Gastroesophageal sphincter (tissue), 4 donors: Measurements from ENCODE around the gene KCNN2. TPM values are rescaled to one million over a fixed set of nuclear protein-coding genes. Genes with fewer than 3 reads are reported as not detected.

Experiments
- ATAC-seq: fragments of 150-250 bp; one replicate; pipeline ENCODE4 v1.9.1; 2016; ENCODE audit warnings: mild to moderate bottlenecking, moderate library complexity
- H3K27ac ChIP-seq, 4 donors: fragments of 200-600 bp; sonication (generic) in 3 of 4; 1 replicate in 3 of 4; 2 replicates in 1 of 4; pipeline ENCODE4 v1.5.1; 2016 to 2019
- H3K27me3 ChIP-seq: fragments of 200-600 bp; sonication (generic); one replicate; pipeline ENCODE4 v1.5.1; 2019
- H3K36me3 ChIP-seq, 2 donors: fragments of 200-600 bp; sonication (generic); one replicate each; pipeline ENCODE4 v1.5.1; 2019; ENCODE audit warnings: control low read depth in 1 of 2
- H3K4me1 ChIP-seq, 3 donors: fragments of 200-600 bp; sonication (generic); 1 replicate in 2 of 3; 2 replicates in 1 of 3; pipeline ENCODE4 v1.5.1; 2016 to 2019; ENCODE audit warnings: control low read depth in 2 of 3
- H3K4me3 ChIP-seq, 2 donors: fragments of 200-600 bp; sonication (generic); one replicate each; pipeline ENCODE4 v1.5.1; 2019; ENCODE audit warnings: mild to moderate bottlenecking in 1 of 2, moderate library complexity in 1 of 2
- H3K9me3 ChIP-seq, 3 donors: fragments of 200-600 bp; sonication (generic); one replicate each; pipeline ENCODE4 v1.5.1; 2017 to 2019; ENCODE audit warnings: control low read depth in 2 of 3
- EP300 ChIP-seq: sonication (generic); formaldehyde crosslinking; IDR thresholded peaks from one replicate; pipeline ENCODE4 v1.6.1; 2017; ENCODE audit warnings: antibody characterized with exemption, mild to moderate bottlenecking
- POLR2A ChIP-seq, 2 donors: fragments of 450-650 bp; IDR thresholded peaks; one replicate each; pipeline ENCODE4 v1.6.1; 2017; ENCODE audit warnings: antibody characterized with exemption in 2 of 2, mild to moderate bottlenecking in 2 of 2, moderate library complexity in 1 of 2
- POLR2AphosphoS5 ChIP-seq: sonication (generic); formaldehyde crosslinking; IDR thresholded peaks from one replicate; pipeline ENCODE4 v1.6.1; 2017; ENCODE audit warnings: antibody characterized with exemption
- WGBS, 2 donors: methylation state at CpG; one replicate each; pipeline ENCODE4 v1.1.5; 2018; ENCODE audit warnings: low coverage in 1 of 2; 5-methylcytosine and 5-hydroxymethylcytosine counted together
- total RNA-seq, 4 donors: library from RNA; depleted of rRNA; stranded (reverse); fragments of >200 nt; gene quantifications; one replicate each; pipeline ENCODE4 v1.1.0, GENCODE V29; 2016
- TF ChIP-seq, protein P1 (sequence below), 4 experiments: fragments of 200-600 bp in 2 of 4; fragments of 450-650 bp in 2 of 4; sonication (generic) in 1 of 4; IDR thresholded peaks; one replicate each; pipeline ENCODE4 v1.5.1; 2017 to 2019; ENCODE audit warnings: antibody characterized with exemption in 4 of 4, mild to moderate bottlenecking in 2 of 4, moderate library complexity in 2 of 4

Gene KCNN2
- total RNA-seq, 4 donors from 2014 or later = 2.8 to 7.8 (median 3.5) TPM

DNA sequence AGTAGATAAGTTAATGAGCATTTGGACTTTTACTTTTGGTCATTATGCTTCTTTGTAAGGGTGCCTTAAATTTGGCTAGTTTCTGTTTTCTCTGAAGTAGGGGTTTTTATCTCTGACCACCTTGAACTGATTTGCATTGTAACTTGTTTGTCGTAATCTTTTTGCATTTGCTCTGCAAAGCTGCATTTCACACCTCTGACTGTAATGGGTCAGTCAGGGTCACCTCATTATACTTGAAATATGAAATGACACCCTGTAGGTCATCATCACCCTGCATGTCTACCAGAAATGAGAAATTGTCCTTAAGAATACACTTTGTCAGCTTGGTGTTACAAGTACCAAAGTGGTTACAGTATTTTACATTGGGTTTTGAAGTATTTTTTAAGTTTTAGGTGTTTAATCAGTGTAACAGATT lies 74.0 kb downstream of the KCNN2 start:
- TF ChIP-seq, protein P1, sequence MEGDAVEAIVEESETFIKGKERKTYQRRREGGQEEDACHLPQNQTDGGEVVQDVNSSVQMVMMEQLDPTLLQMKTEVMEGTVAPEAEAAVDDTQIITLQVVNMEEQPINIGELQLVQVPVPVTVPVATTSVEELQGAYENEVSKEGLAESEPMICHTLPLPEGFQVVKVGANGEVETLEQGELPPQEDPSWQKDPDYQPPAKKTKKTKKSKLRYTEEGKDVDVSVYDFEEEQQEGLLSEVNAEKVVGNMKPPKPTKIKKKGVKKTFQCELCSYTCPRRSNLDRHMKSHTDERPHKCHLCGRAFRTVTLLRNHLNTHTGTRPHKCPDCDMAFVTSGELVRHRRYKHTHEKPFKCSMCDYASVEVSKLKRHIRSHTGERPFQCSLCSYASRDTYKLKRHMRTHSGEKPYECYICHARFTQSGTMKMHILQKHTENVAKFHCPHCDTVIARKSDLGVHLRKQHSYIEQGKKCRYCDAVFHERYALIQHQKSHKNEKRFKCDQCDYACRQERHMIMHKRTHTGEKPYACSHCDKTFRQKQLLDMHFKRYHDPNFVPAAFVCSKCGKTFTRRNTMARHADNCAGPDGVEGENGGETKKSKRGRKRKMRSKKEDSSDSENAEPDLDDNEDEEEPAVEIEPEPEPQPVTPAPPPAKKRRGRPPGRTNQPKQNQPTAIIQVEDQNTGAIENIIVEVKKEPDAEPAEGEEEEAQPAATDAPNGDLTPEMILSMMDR (IDR thresholded peaks at IDR 0.05) = no peak
- TF ChIP-seq POLR2AphosphoS5 (no peak), POLR2A (IDR thresholded peaks at IDR 0.05) (no peak), EP300 (no peak)
- Histone ChIP-seq H3K4me1 (no peaks in the 10 kb centered on the region), H3K27me3 (no peaks in the 10 kb centered on the region), H3K27ac (no peak overlapping the region), H3K4me3 (no peak overlapping the region), H3K36me3 (no peaks in the 10 kb centered on the region), H3K9me3 (no peaks in the 10 kb centered on the region)
- 94 to 100% methylated on average over 1 of the region's 1 CpG for WGBS, 2 donors
- no peak for ATAC-seq

DNA sequence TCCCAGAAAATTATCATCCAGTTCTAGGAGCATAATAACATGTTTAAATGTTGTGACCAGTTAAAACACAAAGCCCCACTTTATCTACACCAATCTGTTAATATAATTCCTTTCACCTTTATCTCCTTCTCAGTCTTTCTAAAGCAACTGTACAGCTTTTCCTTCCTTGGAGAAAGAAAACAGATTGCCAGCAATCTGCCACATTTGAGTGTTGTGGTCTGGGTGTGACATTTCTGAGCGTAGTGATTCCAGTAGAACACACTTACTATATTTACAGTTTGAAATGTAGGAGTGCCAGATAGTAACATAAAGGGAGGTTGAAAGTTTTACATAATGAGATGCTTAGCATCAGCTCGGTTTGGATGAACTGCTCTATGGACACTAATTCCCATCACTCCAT lies 76.1 kb downstream of the KCNN2 start:
- Histone ChIP-seq H3K4me1 (no peaks in the 10 kb centered on the region), H3K36me3 (no peaks in the 10 kb centered on the region), H3K27ac (no peak overlapping the region), H3K27me3 (no peaks in the 10 kb centered on the region), H3K9me3 (no peaks in the 10 kb centered on the region), H3K4me3 (no peak overlapping the region)
- WGBS, 2 donors = 49 to 76% methylated on average over 2 of the region's 2 CpGs
- no peak for ATAC-seq
- TF ChIP-seq POLR2AphosphoS5 (no peak), POLR2A (IDR thresholded peaks at IDR 0.05) (no peak), EP300 (no peak)
- TF ChIP-seq, protein P1 (IDR thresholded peaks at IDR 0.05) = no peak

DNA sequence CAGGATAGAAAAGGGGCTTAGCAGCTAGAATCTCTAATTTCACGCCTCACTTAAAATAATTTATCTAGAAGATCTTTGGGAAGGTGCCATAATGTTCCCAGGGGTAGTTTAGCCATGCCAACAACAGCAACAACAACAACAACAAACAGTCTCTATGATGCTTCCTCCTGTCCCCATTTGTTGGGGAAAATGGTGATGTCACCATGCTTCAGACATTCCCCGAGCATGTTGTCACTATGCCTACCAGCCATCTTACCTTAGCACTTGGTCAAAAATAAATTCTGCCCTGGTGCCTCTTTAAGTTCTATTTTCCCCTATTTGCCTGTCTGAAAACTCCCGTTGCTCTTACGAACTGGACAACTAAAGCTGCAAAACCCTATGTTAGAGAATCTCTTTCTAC lies 76.6 kb downstream of the KCNN2 start:
- TF ChIP-seq POLR2AphosphoS5 = no peak
- no peak for TF ChIP-seq POLR2A (IDR thresholded peaks at IDR 0.05)
- TF ChIP-seq, protein P1 (IDR thresholded peaks at IDR 0.05) = no peak
- no peak for ATAC-seq
- Histone ChIP-seq H3K27me3 (no peaks in the 10 kb centered on the region), H3K9me3 (no peaks in the 10 kb centered on the region), H3K36me3 (no peaks in the 10 kb centered on the region), H3K4me3 (no peak overlapping the region), H3K4me1 (no peaks in the 10 kb centered on the region), H3K27ac (no peak overlapping the region)
- WGBS, 2 donors = 92 to 100% methylated on average over 2 to 4 of the region's 4 CpGs

DNA sequence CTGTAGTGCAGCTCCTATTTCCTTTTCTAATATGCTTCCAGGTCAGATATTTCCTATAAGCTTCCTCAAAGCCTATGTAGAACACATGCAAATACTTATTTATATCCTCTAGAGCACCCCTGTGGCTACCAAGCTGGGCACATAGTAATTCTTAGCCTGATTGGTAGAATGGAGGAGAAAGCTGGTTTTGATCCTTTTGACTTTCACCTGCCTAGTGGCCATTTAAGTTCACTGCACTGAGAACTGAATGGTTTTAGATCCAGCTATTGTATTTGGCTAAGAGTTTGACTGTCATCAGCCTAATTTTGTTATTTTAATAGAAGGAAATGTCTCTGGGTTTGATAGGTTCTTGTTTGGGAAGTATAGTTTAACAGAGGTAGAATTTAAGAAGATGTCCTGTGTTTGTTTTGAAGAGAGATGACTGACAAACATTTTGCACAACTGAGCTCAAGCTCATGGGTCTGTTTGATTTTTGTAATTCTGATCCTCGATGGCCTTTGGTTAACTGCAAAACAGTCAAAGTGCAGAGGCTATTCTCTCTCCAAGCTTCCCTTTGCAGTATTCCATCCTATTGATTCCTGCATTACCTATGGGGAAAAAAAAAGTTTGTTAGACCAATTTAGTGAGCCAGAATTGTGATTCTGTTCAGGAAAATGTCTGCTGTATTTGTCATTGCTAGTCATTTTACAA lies 85.4 kb downstream of the KCNN2 start:
- no peaks in the 10 kb centered on the region for H3K36me3 ChIP-seq
- WGBS, 2 donors = 64 to 86% methylated on average over 1 of the region's 1 CpG
- no peaks in the 10 kb centered on the region for H3K27me3 ChIP-seq
- TF ChIP-seq, protein P1 (IDR thresholded peaks at IDR 0.05) = peak in 1 of 4 experiments; percentile 6
- TF ChIP-seq POLR2AphosphoS5 = no peak
- no peak overlapping the region for H3K4me3 ChIP-seq
- peaks cover 0 to 13% (median 0%) of the 10 kb centered on the region in 3 donors for H3K4me1 ChIP-seq
- H3K27ac ChIP-seq = no peak overlapping the region
- ATAC-seq = no peak
- no peaks in the 10 kb centered on the region for H3K9me3 ChIP-seq

DNA sequence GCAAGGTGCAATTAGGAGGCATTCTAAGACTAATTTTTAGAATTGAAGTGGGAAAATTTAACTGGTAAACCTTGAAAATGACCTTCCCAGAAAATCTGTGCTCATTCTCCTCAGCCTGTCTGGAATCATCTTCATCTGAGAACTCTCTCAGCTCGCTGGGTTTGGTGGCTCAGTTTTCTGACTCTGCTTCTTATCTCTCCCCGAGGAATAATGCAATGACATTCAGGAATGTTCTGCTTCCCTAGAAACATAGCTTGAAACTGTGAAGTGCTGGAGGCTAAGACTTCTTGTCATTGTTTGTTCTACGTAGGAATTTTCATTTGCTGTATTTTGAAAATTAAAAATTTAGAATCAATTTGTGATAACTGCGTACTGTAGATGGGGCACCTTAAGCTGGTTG lies 86.6 kb downstream of the KCNN2 start:
- no peaks in the 10 kb centered on the region for H3K27me3 ChIP-seq
- H3K36me3 ChIP-seq = no peaks in the 10 kb centered on the region
- no peaks in the 10 kb centered on the region for H3K9me3 ChIP-seq
- WGBS, 2 donors = 56 to 61% methylated on average over 4 of the region's 4 CpGs
- H3K27ac ChIP-seq = no peak overlapping the region
- TF ChIP-seq, protein P1 (IDR thresholded peaks at IDR 0.05) = no peak
- TF ChIP-seq POLR2A (IDR thresholded peaks at IDR 0.05) (no peak), POLR2AphosphoS5 (no peak), EP300 (no peak)
- H3K4me1 ChIP-seq = peaks cover 0 to 13% (median 0%) of the 10 kb centered on the region in 3 donors
- no peak for ATAC-seq
- H3K4me3 ChIP-seq = no peak overlapping the region
